ENCODE results near the gene KRT84. TPM values are rescaled to one million over a fixed set of nuclear protein-coding genes. Genes with fewer than 3 reads are reported as not detected.

KRT84 gene
- polyA plus RNA-seq, 1 donor from 2014 or later, result not detected

- H3K9me3 ChIP-seq (ENCODE audit: low read length), result no peaks in the 10 kb centered on the region
- H3K4me3 ChIP-seq (ENCODE audit: low read length), result no peak overlapping the region
- H3K36me3 ChIP-seq (ENCODE audit: insufficient read depth, low read length), result no peaks in the 10 kb centered on the region
- TF ChIP-seq EP300 (conservative IDR thresholded peaks at IDR 0.05; ENCODE audit: poor library complexity, severe bottlenecking) (no peak), EZH2 (IDR thresholded peaks at IDR 0.05; ENCODE audit: borderline replicate concordance, insufficient read depth, low read length, poor library complexity, severe bottlenecking) (no peak), CTCF (IDR thresholded peaks at IDR 0.05; ENCODE audit: poor library complexity, severe bottlenecking) (no peak), SMC3 (conservative IDR thresholded peaks at IDR 0.05; ENCODE audit: poor library complexity) (no peak)
- TF ChIP-seq, protein P1, sequence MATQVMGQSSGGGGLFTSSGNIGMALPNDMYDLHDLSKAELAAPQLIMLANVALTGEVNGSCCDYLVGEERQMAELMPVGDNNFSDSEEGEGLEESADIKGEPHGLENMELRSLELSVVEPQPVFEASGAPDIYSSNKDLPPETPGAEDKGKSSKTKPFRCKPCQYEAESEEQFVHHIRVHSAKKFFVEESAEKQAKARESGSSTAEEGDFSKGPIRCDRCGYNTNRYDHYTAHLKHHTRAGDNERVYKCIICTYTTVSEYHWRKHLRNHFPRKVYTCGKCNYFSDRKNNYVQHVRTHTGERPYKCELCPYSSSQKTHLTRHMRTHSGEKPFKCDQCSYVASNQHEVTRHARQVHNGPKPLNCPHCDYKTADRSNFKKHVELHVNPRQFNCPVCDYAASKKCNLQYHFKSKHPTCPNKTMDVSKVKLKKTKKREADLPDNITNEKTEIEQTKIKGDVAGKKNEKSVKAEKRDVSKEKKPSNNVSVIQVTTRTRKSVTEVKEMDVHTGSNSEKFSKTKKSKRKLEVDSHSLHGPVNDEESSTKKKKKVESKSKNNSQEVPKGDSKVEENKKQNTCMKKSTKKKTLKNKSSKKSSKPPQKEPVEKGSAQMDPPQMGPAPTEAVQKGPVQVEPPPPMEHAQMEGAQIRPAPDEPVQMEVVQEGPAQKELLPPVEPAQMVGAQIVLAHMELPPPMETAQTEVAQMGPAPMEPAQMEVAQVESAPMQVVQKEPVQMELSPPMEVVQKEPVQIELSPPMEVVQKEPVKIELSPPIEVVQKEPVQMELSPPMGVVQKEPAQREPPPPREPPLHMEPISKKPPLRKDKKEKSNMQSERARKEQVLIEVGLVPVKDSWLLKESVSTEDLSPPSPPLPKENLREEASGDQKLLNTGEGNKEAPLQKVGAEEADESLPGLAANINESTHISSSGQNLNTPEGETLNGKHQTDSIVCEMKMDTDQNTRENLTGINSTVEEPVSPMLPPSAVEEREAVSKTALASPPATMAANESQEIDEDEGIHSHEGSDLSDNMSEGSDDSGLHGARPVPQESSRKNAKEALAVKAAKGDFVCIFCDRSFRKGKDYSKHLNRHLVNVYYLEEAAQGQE (IDR thresholded peaks at IDR 0.05; ENCODE audit: borderline replicate concordance), result no peak
- H3K27ac ChIP-seq (ENCODE audit: low read length), result no peak overlapping the region
- no peaks in the 10 kb centered on the region for H3K79me2 ChIP-seq (replicated peaks; ENCODE audit: insufficient read depth, low read length)
- H4K20me1 ChIP-seq (ENCODE audit: insufficient read depth), result no peaks in the 10 kb centered on the region
- no peak overlapping the region for H2AFZ ChIP-seq (ENCODE audit: low read depth, low read length)
- H3F3A ChIP-seq (ENCODE audit: insufficient read depth, low read length, poor library complexity, severe bottlenecking), result no peaks in the 10 kb centered on the region
- no peak overlapping the region for H3K4me2 ChIP-seq (ENCODE audit: low read length)
- H3K9ac ChIP-seq (ENCODE audit: low read length), result no peak overlapping the region
- no peaks in the 10 kb centered on the region for H3K27me3 ChIP-seq (ENCODE audit: insufficient read depth, low read depth, low read length)
- H3K9me2 ChIP-seq (ENCODE audit: insufficient read depth, low read length), result no peaks in the 10 kb centered on the region
Measured at GRCh38 chr12:52364901-52365489, 20.5 kb downstream of the KRT84 start.

DNA sequence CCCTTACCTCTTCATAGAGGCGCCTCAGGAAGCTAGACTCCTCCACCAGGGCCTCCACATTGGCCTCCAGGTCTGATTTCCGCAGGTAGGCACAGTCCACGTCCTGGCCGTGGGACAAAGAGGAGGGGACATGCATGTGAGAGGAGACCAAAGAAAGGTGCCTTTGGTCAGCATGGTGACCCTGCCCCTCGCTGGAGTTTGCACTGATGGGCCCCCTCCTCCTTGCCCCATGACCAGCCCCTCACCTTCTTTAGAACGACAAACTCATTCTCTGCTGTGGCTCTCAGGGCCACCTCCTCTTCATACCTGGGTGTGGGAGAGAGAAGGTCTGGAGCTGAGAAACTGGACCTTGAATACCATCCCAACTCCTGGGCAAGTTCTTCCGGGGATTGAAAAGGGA lies 21.4 kb downstream of the KRT84 start:
- H2AFZ ChIP-seq (ENCODE audit: low read depth, low read length), result no peak overlapping the region
- no peak overlapping the region for H3K9ac ChIP-seq (ENCODE audit: low read length)
- H3K79me2 ChIP-seq (replicated peaks; ENCODE audit: insufficient read depth, low read length), result no peaks in the 10 kb centered on the region
- no peaks in the 10 kb centered on the region for H3F3A ChIP-seq (ENCODE audit: insufficient read depth, low read length, poor library complexity, severe bottlenecking)
- H3K9me2 ChIP-seq (ENCODE audit: insufficient read depth, low read length), result no peaks in the 10 kb centered on the region
- H3K4me2 ChIP-seq (ENCODE audit: low read length), result no peak overlapping the region
- no peaks in the 10 kb centered on the region for H4K20me1 ChIP-seq (ENCODE audit: insufficient read depth)
- H3K9me3 ChIP-seq (ENCODE audit: low read length), result no peaks in the 10 kb centered on the region
- H3K27ac ChIP-seq (ENCODE audit: low read length), result no peak overlapping the region
- TF ChIP-seq SMC3 (conservative IDR thresholded peaks at IDR 0.05; ENCODE audit: poor library complexity) (no peak), POLR2AphosphoS5 (IDR thresholded peaks at IDR 0.05) (no peak), CTCF (IDR thresholded peaks at IDR 0.05; ENCODE audit: poor library complexity, severe bottlenecking) (no peak), MXI1 (conservative IDR thresholded peaks at IDR 0.05; ENCODE audit: poor library complexity, severe bottlenecking) (no peak), EZH2 (IDR thresholded peaks at IDR 0.05; ENCODE audit: borderline replicate concordance, insufficient read depth, low read length, poor library complexity, severe bottlenecking) (no peak), TAF1 (IDR thresholded peaks at IDR 0.05; ENCODE audit: low read depth) (no peak), RAD21 (conservative IDR thresholded peaks at IDR 0.05) (no peak), EP300 (conservative IDR thresholded peaks at IDR 0.05; ENCODE audit: poor library complexity, severe bottlenecking) (no peak)
- TF ChIP-seq, protein P1 (IDR thresholded peaks at IDR 0.05; ENCODE audit: borderline replicate concordance), result no peak
- H3K4me3 ChIP-seq (ENCODE audit: low read length), result no peak overlapping the region
- H3K27me3 ChIP-seq (ENCODE audit: insufficient read depth, low read depth, low read length), result no peaks in the 10 kb centered on the region
- H3K36me3 ChIP-seq (ENCODE audit: insufficient read depth, low read length), result no peaks in the 10 kb centered on the region
